ENCODE measurements around the gene REEP5. TPM values are rescaled to one million over a fixed set of nuclear protein-coding genes. Genes with fewer than 3 reads are reported as not detected.

Gene REEP5
- total RNA-seq, 1 experiment from 2014 or later = 46.2 TPM

DNA sequence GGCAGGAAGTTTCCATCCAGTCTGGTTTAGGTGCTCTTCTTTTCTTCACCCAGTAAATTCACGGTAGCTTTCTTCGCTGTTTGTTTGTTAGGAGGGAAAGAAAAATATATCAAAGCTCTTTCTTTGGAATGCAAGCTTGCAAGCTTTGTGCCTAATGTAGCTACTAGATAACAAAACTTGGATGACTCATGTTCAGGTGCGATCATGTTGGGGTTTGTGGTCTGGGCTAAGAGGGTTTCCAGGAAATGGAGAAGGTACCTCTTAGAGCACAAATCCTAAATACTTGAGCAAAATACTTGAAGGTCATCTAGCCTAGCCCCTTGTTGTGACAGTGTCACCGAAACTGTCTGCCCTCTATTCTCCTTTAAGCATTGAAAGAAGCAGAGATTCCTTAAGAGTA is 43.3 kb downstream of the REEP5 start:
- WGBS (ENCODE audit: extremely low coverage, insufficient read length, low lambda C conversion rate) = no CpG with 5 or more reads among the region's 4 CpGs
- H3K4me2 ChIP-seq (ENCODE audit: insufficient read depth, insufficient read length, low read length) = no peak overlapping the region
- no peak overlapping the region for H2AFZ ChIP-seq (ENCODE audit: low read length)
- no peaks in the 10 kb centered on the region for H3K23me2 ChIP-seq (ENCODE audit: insufficient read length, low read depth, low read length, poor library complexity, severe bottlenecking)
- Mint-ChIP-seq H3K9me3 (no peaks in the 10 kb centered on the region), H3K4me3 (no peak overlapping the region), H3K4me1 (peaks cover 19 to 28% of the 10 kb centered on the region in 2 experiments), H3K36me3 (ENCODE audit: insufficient read depth in 1 of 3, low read depth in 3 of 3) (peaks cover 0 to 39% (median 18%) of the 10 kb centered on the region in 3 experiments; a peak in 6 of 7 replicates), H3K27me3 (ENCODE audit: low read depth) (no peaks in the 10 kb centered on the region), H3K27ac (peak overlapping the region; percentile 3 to 65 (median 6); a peak in 5 of 7 replicates)
- no peak overlapping the region for H2BK20ac ChIP-seq (ENCODE audit: low read depth, low read length, poor library complexity, severe bottlenecking)
- no peak overlapping the region for H4K8ac ChIP-seq (replicated peaks; ENCODE audit: insufficient read length, low read depth, low read length)
- no peak overlapping the region for H2BK120ac ChIP-seq (ENCODE audit: low read depth, low read length, poor library complexity, severe bottlenecking)
- H3K4me1 ChIP-seq (ENCODE audit: insufficient read depth, low read length) = no peaks in the 10 kb centered on the region
- no peak overlapping the region for H2BK15ac ChIP-seq (ENCODE audit: low read depth, low read length)
- no peak overlapping the region for H4K91ac ChIP-seq (ENCODE audit: insufficient read length, low read depth, low read length)
- no peak overlapping the region for H4K5ac ChIP-seq (ENCODE audit: insufficient read length, low read depth, low read length)
- no peak for DNase-seq
- no peaks in the 10 kb centered on the region for H4K20me1 ChIP-seq (ENCODE audit: control insufficient read depth, insufficient read depth, insufficient read length)
- no peak overlapping the region for H3T11ph ChIP-seq (ENCODE audit: low read length)
- no peak overlapping the region for H2BK5ac ChIP-seq (ENCODE audit: insufficient read length, low read length)
- H3K23ac ChIP-seq (ENCODE audit: insufficient read length, low read depth, low read length) = peak overlapping the region; percentile 49
- no peak overlapping the region for H2AK5ac ChIP-seq (ENCODE audit: insufficient read length, low read length)
- no peak overlapping the region for H3K18ac ChIP-seq (ENCODE audit: insufficient read length, low read depth, low read length)
- no peaks in the 10 kb centered on the region for H3K79me2 ChIP-seq (ENCODE audit: insufficient read depth, low read length)
- TF ChIP-seq, protein P1, sequence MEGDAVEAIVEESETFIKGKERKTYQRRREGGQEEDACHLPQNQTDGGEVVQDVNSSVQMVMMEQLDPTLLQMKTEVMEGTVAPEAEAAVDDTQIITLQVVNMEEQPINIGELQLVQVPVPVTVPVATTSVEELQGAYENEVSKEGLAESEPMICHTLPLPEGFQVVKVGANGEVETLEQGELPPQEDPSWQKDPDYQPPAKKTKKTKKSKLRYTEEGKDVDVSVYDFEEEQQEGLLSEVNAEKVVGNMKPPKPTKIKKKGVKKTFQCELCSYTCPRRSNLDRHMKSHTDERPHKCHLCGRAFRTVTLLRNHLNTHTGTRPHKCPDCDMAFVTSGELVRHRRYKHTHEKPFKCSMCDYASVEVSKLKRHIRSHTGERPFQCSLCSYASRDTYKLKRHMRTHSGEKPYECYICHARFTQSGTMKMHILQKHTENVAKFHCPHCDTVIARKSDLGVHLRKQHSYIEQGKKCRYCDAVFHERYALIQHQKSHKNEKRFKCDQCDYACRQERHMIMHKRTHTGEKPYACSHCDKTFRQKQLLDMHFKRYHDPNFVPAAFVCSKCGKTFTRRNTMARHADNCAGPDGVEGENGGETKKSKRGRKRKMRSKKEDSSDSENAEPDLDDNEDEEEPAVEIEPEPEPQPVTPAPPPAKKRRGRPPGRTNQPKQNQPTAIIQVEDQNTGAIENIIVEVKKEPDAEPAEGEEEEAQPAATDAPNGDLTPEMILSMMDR (conservative IDR thresholded peaks at IDR 0.05) = no peak
- no peak overlapping the region for H3K56ac ChIP-seq (ENCODE audit: insufficient read length, low read depth, low read length)
- no peaks in the 10 kb centered on the region for H3K27me3 ChIP-seq (ENCODE audit: insufficient read depth, low read length)
- H3K27ac ChIP-seq (ENCODE audit: insufficient read length, low read depth, low read length) = no peak overlapping the region
- no peak overlapping the region for H2BK12ac ChIP-seq (ENCODE audit: insufficient read length, low read depth, low read length)
- H3K9me3 ChIP-seq (ENCODE audit: control insufficient read depth, low read depth, low read length) = no peaks in the 10 kb centered on the region
- H3K4ac ChIP-seq (ENCODE audit: low read depth, low read length) = no peak overlapping the region
- no peak overlapping the region for H3K9ac ChIP-seq (ENCODE audit: extremely low read depth, insufficient read length, low read length)
- no peak overlapping the region for H3K14ac ChIP-seq (ENCODE audit: insufficient read depth, low read length)
- no peaks in the 10 kb centered on the region for H3K79me1 ChIP-seq (ENCODE audit: insufficient read depth, low read depth, low read length, poor library complexity, severe bottlenecking)
